Progenitor cell of endocrine pancreas (in vitro differentiated cells): Measurements from ENCODE around the gene SPACA7. TPM values are rescaled to one million over a fixed set of nuclear protein-coding genes. Genes with fewer than 3 reads are reported as not detected.
"Not testable (repeated sequence)": the region's sequence is repeated elsewhere in the genome, so short reads cannot be mapped to it uniquely, and the experiment has no call there.

Source experiments
- DNase-seq: peaks from one replicate; pipeline ENCODE4 v3.0.0; 2021; ENCODE audit warnings: low spot score; ENCODE audit not compliant: unreplicated experiment
- H3K27ac Mint-ChIP-seq: 2 replicates; pipeline ENCODE4 v1.8.0; 2021; ENCODE audit warnings: mild to moderate bottlenecking, moderate library complexity, mixed read lengths
- H3K27me3 Mint-ChIP-seq: 2 replicates; pipeline ENCODE4 v1.8.0; 2021; ENCODE audit warnings: mixed read lengths
- H3K36me3 Mint-ChIP-seq: 2 replicates; pipeline ENCODE4 v1.8.0; 2022; ENCODE audit warnings: mixed read lengths; ENCODE audit not compliant: insufficient read depth
- H3K4me1 Mint-ChIP-seq: 2 replicates; pipeline ENCODE4 v1.8.0; 2021; ENCODE audit warnings: low read depth, mixed read lengths
- H3K4me3 Mint-ChIP-seq: 2 replicates; pipeline ENCODE4 v1.8.0; 2021; ENCODE audit warnings: low read depth, mild to moderate bottlenecking, moderate library complexity, mixed read lengths
- H3K9me3 Mint-ChIP-seq: 2 replicates; pipeline ENCODE4 v1.8.0; 2021; ENCODE audit warnings: low read depth, mixed read lengths
- total RNA-seq: library from RNA; stranded (reverse); gene quantifications from 2 replicates; pipeline ENCODE4 v1.2.1, GENCODE V29; 2021
- TF ChIP-seq, protein P1 (sequence below): fragments of 200-600 bp; sonication (generic); IDR thresholded peaks from one replicate; pipeline ENCODE4 v1.5.0; 2021; ENCODE audit warnings: antibody characterized with exemption, mild to moderate bottlenecking; ENCODE audit not compliant: unreplicated experiment

SPACA7 gene
- total RNA-seq, 1 donor from 2014 or later: not detected

DNA sequence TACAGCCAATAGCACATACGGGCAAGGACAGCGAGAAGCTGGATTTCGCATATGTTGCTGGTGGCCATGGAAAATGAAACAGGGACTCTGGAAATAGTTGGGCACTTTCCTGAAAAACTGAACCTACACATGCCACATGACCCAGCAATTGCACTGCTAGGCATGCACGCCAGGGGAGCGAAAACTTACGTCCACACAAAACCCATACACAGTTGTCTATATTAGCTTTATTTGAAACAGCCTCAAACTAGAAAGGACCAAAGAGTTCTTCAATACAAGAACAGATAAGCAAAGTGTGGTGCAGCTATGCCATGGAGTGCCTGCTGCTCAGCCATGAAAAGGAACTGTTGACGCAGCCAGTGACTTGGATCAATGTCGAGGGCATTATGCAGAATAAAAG, 7.3 kb upstream of the SPACA7 start:
- H3K9me3 Mint-ChIP-seq: no peaks in the 10 kb centered on the region
- no peak overlapping the region for H3K4me3 Mint-ChIP-seq
- DNase-seq: no peak
- no peak overlapping the region for H3K27ac Mint-ChIP-seq
- no peaks in the 10 kb centered on the region for H3K36me3 Mint-ChIP-seq
- H3K4me1 Mint-ChIP-seq: no peaks in the 10 kb centered on the region
- H3K27me3 Mint-ChIP-seq: peaks cover 42% of the 10 kb centered on the region
- TF ChIP-seq, protein P1, sequence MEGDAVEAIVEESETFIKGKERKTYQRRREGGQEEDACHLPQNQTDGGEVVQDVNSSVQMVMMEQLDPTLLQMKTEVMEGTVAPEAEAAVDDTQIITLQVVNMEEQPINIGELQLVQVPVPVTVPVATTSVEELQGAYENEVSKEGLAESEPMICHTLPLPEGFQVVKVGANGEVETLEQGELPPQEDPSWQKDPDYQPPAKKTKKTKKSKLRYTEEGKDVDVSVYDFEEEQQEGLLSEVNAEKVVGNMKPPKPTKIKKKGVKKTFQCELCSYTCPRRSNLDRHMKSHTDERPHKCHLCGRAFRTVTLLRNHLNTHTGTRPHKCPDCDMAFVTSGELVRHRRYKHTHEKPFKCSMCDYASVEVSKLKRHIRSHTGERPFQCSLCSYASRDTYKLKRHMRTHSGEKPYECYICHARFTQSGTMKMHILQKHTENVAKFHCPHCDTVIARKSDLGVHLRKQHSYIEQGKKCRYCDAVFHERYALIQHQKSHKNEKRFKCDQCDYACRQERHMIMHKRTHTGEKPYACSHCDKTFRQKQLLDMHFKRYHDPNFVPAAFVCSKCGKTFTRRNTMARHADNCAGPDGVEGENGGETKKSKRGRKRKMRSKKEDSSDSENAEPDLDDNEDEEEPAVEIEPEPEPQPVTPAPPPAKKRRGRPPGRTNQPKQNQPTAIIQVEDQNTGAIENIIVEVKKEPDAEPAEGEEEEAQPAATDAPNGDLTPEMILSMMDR: no peak

- Mint-ChIP-seq H3K9me3 (no peaks in the 10 kb centered on the region), H3K36me3 (no peaks in the 10 kb centered on the region), H3K27me3 (peaks cover 46% of the 10 kb centered on the region), H3K4me1 (no peaks in the 10 kb centered on the region), H3K4me3 (no peak overlapping the region), H3K27ac (no peak overlapping the region)
- DNase-seq: no peak
- TF ChIP-seq, protein P1: no peak
Observed at GRCh38 chr13:112370311-112370710, 5.8 kb upstream of the SPACA7 start.

DNA sequence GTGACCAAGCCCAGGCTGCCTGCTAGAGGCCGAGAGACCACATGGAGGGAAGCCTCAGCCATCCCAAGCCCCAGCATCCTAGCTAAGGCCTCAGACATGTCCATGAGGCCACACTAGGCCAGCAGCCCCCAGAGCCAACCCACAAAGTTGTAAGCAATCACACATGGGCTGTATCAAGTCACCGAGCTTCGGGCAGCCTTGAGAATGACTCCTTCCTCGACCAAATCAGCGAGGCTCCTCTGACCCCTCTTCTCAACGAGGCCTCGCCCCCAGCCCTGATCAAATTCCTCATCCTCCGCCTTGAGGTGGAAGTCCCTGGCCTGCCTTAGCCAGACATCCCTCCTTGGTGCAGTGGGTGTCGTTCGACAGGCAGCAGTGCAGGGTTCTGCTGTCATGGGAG, 1.9 kb upstream of the SPACA7 start:
- Mint-ChIP-seq H3K4me1 (no peaks in the 10 kb centered on the region), H3K27ac (no peak overlapping the region), H3K9me3 (peaks cover 12% of the 10 kb centered on the region), H3K36me3 (no peaks in the 10 kb centered on the region), H3K4me3 (no peak overlapping the region), H3K27me3 (peaks cover 35% of the 10 kb centered on the region)
- TF ChIP-seq, protein P1: no peak
- DNase-seq: no peak

- Mint-ChIP-seq H3K4me3 (no peak overlapping the region), H3K4me1 (no peaks in the 10 kb centered on the region), H3K27ac (no peak overlapping the region), H3K36me3 (no peaks in the 10 kb centered on the region), H3K9me3 (peaks cover 8% of the 10 kb centered on the region), H3K27me3 (peaks cover 12% of the 10 kb centered on the region)
- no peak for DNase-seq
- TF ChIP-seq, protein P1: no peak
Observed at GRCh38 chr13:112391746-112392145, 15.6 kb downstream of the SPACA7 start.

DNA sequence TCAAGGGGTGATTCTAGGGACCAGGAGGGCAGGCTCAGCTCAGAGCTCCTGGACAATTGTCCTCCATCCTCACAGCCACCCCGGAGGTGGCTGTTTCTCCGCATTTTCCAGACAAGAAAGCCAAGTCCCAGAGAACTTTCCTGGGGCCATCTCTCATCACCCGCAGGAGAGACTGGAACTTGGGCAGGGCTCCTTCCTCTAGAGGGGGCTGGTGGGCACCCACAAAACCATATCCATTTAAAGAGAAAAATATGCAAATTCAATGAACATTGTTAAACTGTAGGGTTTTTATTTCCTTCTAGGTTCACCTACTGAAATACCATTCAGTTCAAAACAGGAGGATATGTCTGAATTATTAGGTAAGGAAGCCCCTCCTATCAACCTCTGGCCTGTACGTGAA, 16.6 kb downstream of the SPACA7 start:
- Mint-ChIP-seq H3K27me3 (peaks cover 12% of the 10 kb centered on the region), H3K27ac (no peak overlapping the region), H3K4me3 (no peak overlapping the region), H3K9me3 (peaks cover 6% of the 10 kb centered on the region), H3K36me3 (no peaks in the 10 kb centered on the region), H3K4me1 (no peaks in the 10 kb centered on the region)
- DNase-seq: no peak
- TF ChIP-seq, protein P1: peak; percentile 17

- not testable (repeated sequence) for H3K4me3 Mint-ChIP-seq, H3K36me3 Mint-ChIP-seq, H3K27ac Mint-ChIP-seq, H3K4me1 Mint-ChIP-seq, H3K9me3 Mint-ChIP-seq, DNase-seq
- peaks cover 16% of the 10 kb centered on the region for H3K27me3 Mint-ChIP-seq
Observed at GRCh38 chr13:112395022-112395421, 18.9 kb downstream of the SPACA7 start.

DNA sequence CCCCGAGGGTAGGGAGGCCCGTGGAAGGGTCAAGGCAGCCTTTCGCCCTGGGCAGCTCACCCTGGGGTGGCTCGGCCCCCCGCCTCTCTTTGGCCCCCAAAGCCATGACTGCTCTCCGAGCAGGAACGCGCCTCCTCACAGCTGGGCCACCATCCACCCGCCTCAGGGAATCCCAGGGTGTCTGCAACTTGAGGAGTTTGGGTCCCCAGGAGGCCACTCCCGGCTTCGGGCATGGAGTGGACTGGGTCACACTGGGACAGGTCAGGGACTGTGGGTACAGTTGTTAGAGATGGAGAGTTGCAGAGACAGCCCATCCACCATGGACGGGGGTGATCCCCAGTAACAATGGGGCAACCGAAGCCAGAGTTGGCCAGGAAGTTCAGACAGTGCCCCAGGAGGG, 19.8 kb downstream of the SPACA7 start:
- not testable (repeated sequence) for DNase-seq, H3K4me3 Mint-ChIP-seq, H3K27ac Mint-ChIP-seq, H3K9me3 Mint-ChIP-seq, H3K36me3 Mint-ChIP-seq, H3K4me1 Mint-ChIP-seq
- peaks cover 16% of the 10 kb centered on the region for H3K27me3 Mint-ChIP-seq
